PFSK-1 (cell line): ENCODE results near the gene PSORS1C1.

Experiments used
- FOXP2 ChIP-seq: optimal IDR thresholded peaks from 2 replicates; pipeline ENCODE3; 2011; ENCODE audit warnings: borderline replicate concordance, control low read depth, inconsistent platforms; ENCODE audit not compliant: insufficient read depth; ENCODE audit errors: extremely low read length, extremely low read depth
- POLR2AphosphoS5 ChIP-seq: IDR thresholded peaks from 2 replicates; pipeline ENCODE4 v1.6.1; 2012; ENCODE audit warnings: low read depth, mild to moderate bottlenecking, control low read depth, low read length, moderate library complexity
- REST ChIP-seq, 2 experiments: IDR thresholded peaks; 2 replicates each; pipeline versions ENCODE4 v1.6.1 to v1.8.0; 2011 to 2012; ENCODE audit warnings: low read depth in 2 of 2, low read length in 2 of 2, control low read depth in 1 of 2, inconsistent platforms in 1 of 2, mild to moderate bottlenecking in 1 of 2, moderate library complexity in 1 of 2; ENCODE audit not compliant: insufficient read depth in 1 of 2
- SIN3A ChIP-seq: IDR thresholded peaks from 2 replicates; pipeline ENCODE4 v1.6.1; 2012; ENCODE audit warnings: mild to moderate bottlenecking, low read length, moderate library complexity, borderline replicate concordance; ENCODE audit not compliant: insufficient read depth
- TAF1 ChIP-seq: IDR thresholded peaks from 2 replicates; pipeline ENCODE4 v1.6.1; 2012; ENCODE audit warnings: low read length, control low read depth, borderline replicate concordance; ENCODE audit not compliant: insufficient read depth

PSORS1C1 gene

GRCh38 chr6:31131595-31131994, 17.0 kb downstream of the PSORS1C1 start:
- TF ChIP-seq REST (IDR thresholded peaks at IDR 0.05; ENCODE audit: insufficient read depth in 1 of 2, low read depth in 2 of 2, low read length in 2 of 2) (no peak), FOXP2 (no peak), SIN3A (no peak), TAF1 (no peak), POLR2AphosphoS5 (no peak)

GRCh38 chr6:31132806-31133205, 18.2 kb downstream of the PSORS1C1 start:
- TF ChIP-seq FOXP2 (no peak), POLR2AphosphoS5 (no peak), TAF1 (no peak), SIN3A (no peak), REST (IDR thresholded peaks at IDR 0.05; ENCODE audit: insufficient read depth in 1 of 2, low read depth in 2 of 2, low read length in 2 of 2) (no peak)

- no peak for TF ChIP-seq REST (IDR thresholded peaks at IDR 0.05; ENCODE audit: insufficient read depth in 1 of 2, low read depth in 2 of 2, low read length in 2 of 2)
- no peak for TF ChIP-seq POLR2AphosphoS5
- TF ChIP-seq TAF1, result no peak
- no peak for TF ChIP-seq FOXP2
- TF ChIP-seq SIN3A, result no peak
Measured at GRCh38 chr6:31135710-31136109, 21.1 kb downstream of the PSORS1C1 start.

- TF ChIP-seq REST (IDR thresholded peaks at IDR 0.05; ENCODE audit: insufficient read depth in 1 of 2, low read depth in 2 of 2, low read length in 2 of 2), result no peak
- TF ChIP-seq POLR2AphosphoS5, result no peak
- TF ChIP-seq FOXP2, result no peak
- TF ChIP-seq SIN3A, result no peak
- TF ChIP-seq TAF1, result no peak
Measured at GRCh38 chr6:31138982-31139381, 24.4 kb downstream of the PSORS1C1 start, which contains the start of gene PSORS1C2. Gene PSORS1C2, minus strand, starts transcription at chr6:31139066. Its CDS starts 40 bp downstream, at chr6:31139026.

GRCh38 chr6:31139599-31139998, 25.0 kb downstream of the PSORS1C1 start:
- TF ChIP-seq REST (IDR thresholded peaks at IDR 0.05; ENCODE audit: insufficient read depth in 1 of 2, low read depth in 2 of 2, low read length in 2 of 2) (no peak), POLR2AphosphoS5 (no peak), FOXP2 (no peak), TAF1 (no peak), SIN3A (no peak)
